ENCODE measurements around the gene NDFIP1.

The NDFIP1 gene

DNA sequence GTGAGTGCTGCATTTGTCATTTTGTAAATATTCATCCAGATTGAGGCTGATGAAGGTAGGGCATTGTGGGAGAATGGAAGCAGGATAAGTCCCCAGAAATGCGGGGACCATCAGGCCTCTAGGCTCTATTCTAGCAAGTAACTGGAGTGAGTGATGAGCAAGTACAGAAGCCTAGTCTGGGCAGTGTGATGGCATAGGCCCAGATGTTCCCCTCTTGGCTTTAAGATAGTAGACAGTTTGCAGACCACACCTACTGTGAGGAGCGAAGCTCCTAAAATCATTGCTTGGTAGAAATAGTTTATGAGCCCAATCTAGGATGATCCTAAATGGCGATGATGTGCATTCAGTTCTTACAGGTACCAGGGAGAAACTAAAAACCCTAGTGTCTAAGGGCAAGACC, 24.3 kb downstream of the NDFIP1 start:
- H3K27ac ChIP-seq, result no peak overlapping the region
- no peaks in the 10 kb centered on the region for H3K36me3 ChIP-seq (ENCODE audit: control insufficient read depth, insufficient read depth, low read length)
- no peak overlapping the region for H3K9ac ChIP-seq
- TF ChIP-seq, protein P1, sequence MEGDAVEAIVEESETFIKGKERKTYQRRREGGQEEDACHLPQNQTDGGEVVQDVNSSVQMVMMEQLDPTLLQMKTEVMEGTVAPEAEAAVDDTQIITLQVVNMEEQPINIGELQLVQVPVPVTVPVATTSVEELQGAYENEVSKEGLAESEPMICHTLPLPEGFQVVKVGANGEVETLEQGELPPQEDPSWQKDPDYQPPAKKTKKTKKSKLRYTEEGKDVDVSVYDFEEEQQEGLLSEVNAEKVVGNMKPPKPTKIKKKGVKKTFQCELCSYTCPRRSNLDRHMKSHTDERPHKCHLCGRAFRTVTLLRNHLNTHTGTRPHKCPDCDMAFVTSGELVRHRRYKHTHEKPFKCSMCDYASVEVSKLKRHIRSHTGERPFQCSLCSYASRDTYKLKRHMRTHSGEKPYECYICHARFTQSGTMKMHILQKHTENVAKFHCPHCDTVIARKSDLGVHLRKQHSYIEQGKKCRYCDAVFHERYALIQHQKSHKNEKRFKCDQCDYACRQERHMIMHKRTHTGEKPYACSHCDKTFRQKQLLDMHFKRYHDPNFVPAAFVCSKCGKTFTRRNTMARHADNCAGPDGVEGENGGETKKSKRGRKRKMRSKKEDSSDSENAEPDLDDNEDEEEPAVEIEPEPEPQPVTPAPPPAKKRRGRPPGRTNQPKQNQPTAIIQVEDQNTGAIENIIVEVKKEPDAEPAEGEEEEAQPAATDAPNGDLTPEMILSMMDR (IDR thresholded peaks at IDR 0.05), result no peak
- no peaks in the 10 kb centered on the region for H3K27me3 ChIP-seq (ENCODE audit: control insufficient read depth, insufficient read depth, low read length)
- no peak overlapping the region for H3K4me3 ChIP-seq (ENCODE audit: low read depth, low read length)
- no peak overlapping the region for H3K4me2 ChIP-seq (ENCODE audit: low read length)
- no peaks in the 10 kb centered on the region for H3K9me3 ChIP-seq (ENCODE audit: control insufficient read depth, low read length)
- H3K4me1 ChIP-seq, result peaks cover 9% of the 10 kb centered on the region
- no peak overlapping the region for H2AFZ ChIP-seq
- H3K79me2 ChIP-seq, result peaks cover 17% of the 10 kb centered on the region

DNA sequence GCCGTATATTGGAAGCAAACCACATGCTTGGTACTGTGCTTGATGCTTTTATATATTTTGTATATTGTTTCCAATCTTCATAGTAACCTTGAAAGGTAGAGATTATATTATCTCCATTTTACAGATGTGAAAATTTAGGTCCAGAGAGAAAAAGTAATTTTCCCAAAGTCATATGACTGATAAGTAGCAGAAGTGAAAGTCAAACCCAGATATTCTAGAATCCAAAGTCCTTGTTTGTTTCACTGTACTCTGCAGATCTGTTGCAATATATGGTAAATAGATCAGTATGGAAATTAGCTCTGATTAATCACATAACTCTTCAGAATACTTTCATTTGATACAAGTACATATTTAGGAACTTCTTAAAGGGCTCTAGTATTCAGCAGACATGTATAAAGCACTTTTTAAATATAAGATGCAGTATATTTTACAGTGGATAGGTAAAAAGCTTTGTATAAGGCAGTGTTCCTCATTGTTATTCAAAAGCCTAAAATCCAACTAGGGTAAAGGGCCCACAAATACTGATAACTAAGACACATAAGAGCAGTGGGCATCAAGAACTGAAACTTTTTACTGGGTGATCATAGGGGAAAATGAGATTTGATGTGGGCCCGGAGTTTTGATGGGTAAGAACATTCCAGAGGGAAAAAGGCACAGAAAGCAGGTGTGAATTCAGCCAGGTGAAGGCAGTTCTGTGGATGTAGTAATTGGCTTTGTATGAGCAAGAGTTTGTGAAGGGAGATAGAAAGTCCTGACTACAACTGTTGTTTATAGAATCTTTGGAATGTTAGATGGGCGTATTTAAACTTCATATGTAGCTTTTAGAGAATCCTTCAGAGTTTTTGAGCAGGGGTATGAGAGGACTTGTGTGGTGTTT, 25.0 kb downstream of the NDFIP1 start:
- Histone ChIP-seq H3K9me3 (ENCODE audit: control insufficient read depth, low read length) (no peaks in the 10 kb centered on the region), H3K27ac (no peak overlapping the region), H2AFZ (no peak overlapping the region), H3K4me1 (peaks cover 3% of the 10 kb centered on the region), H3K27me3 (ENCODE audit: control insufficient read depth, insufficient read depth, low read length) (no peaks in the 10 kb centered on the region), H3K79me2 (peaks cover 11% of the 10 kb centered on the region), H3K36me3 (ENCODE audit: control insufficient read depth, insufficient read depth, low read length) (no peaks in the 10 kb centered on the region), H3K9ac (no peak overlapping the region), H3K4me3 (ENCODE audit: low read depth, low read length) (no peak overlapping the region), H3K4me2 (ENCODE audit: low read length) (no peak overlapping the region)
- TF ChIP-seq, protein P1 (IDR thresholded peaks at IDR 0.05), result no peak

DNA sequence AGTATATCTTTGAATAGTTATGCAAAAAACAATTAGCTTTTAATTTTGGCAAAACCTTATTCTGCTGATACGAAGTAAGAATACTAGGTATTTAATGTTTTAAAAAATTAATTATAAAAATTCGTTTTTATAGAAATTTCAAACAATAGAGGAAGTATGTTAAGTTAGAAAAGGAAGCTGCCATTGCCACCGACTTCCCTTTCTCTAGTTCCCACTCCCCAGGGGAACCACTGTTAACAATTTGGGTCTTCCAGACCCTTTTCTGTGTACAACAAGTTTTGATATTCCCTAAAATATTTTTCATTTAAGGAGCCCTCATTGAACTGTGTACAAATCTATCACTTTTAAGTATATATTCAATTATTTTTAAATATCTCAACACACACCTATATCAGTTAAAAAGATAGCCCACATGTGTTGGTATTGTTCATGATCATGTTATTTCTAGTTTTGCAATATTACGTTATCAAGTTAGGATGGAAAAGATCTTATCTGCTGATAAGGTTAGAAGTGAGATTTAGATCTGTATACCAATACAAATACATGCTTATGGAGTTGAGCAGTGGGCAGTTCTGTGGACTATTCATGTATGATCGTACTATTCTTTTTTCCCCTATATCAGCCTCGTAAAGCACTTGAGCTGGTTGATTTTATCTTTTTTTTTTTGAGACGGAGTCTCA, 25.9 kb downstream of the NDFIP1 start:
- H3K36me3 ChIP-seq (ENCODE audit: control insufficient read depth, insufficient read depth, low read length), result no peaks in the 10 kb centered on the region
- H3K27ac ChIP-seq, result no peak overlapping the region

DNA sequence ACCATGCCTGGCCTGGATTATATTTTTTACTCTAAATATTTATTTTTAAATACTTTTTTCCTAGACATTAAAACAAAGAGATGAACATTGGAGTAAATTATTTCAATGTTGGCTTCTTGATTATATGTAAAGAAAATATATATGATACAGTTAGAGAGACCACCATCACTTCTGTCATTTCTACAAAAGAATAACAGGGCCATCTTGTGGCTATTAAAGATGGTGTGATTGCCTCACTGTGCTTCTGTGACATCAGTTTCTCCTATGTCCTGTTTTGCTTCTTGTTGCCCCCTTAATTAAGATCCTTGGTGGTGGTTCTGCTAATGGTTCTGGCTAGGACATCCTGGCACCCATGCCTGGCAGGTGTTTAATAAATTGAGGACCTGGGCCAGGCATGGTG, 32.9 kb downstream of the NDFIP1 start:
- TF ChIP-seq, protein P1 (IDR thresholded peaks at IDR 0.05), result no peak
- H3K36me3 ChIP-seq (ENCODE audit: control insufficient read depth, insufficient read depth, low read length), result no peaks in the 10 kb centered on the region
- H3K27me3 ChIP-seq (ENCODE audit: control insufficient read depth, insufficient read depth, low read length), result no peaks in the 10 kb centered on the region

More for the DNA sequence above, 25.9 kb downstream of the NDFIP1 start:
- H3K4me1 ChIP-seq, result peaks cover 2% of the 10 kb centered on the region
- H3K4me2 ChIP-seq (ENCODE audit: low read length), result no peak overlapping the region
- no peaks in the 10 kb centered on the region for H3K9me3 ChIP-seq (ENCODE audit: control insufficient read depth, low read length)
- no peak overlapping the region for H3K9ac ChIP-seq
- peaks cover 9% of the 10 kb centered on the region for H3K79me2 ChIP-seq
- no peaks in the 10 kb centered on the region for H3K27me3 ChIP-seq (ENCODE audit: control insufficient read depth, insufficient read depth, low read length)
- H2AFZ ChIP-seq, result no peak overlapping the region
- no peak overlapping the region for H3K4me3 ChIP-seq (ENCODE audit: low read depth, low read length)
- TF ChIP-seq, protein P1 (IDR thresholded peaks at IDR 0.05), result no peak

More for the DNA sequence above, 32.9 kb downstream of the NDFIP1 start:
- H3K4me1 ChIP-seq, result no peaks in the 10 kb centered on the region
- no peak overlapping the region for H3K4me3 ChIP-seq (ENCODE audit: low read depth, low read length)
- no peaks in the 10 kb centered on the region for H3K9me3 ChIP-seq (ENCODE audit: control insufficient read depth, low read length)
- H2AFZ ChIP-seq, result no peak overlapping the region
- H3K27ac ChIP-seq, result no peak overlapping the region
- H3K4me2 ChIP-seq (ENCODE audit: low read length), result no peak overlapping the region
- H3K9ac ChIP-seq, result no peak overlapping the region
- H3K79me2 ChIP-seq, result peaks cover 5% of the 10 kb centered on the region
